Left ventricle myocardium superior (tissue), 1 donor: ENCODE data around the gene ADRA2C. TPM values are rescaled to one million over a fixed set of nuclear protein-coding genes. Genes with fewer than 3 reads are reported as not detected.

Experiments used
- ATAC-seq: fragments of 200-7000 bp; cut with Tn5 transposase; one replicate; pipeline ENCODE4 v1.9.1; 2020; ENCODE audit warnings: mild to moderate bottlenecking, moderate library complexity
- DNase-seq: peaks from one replicate; pipeline ENCODE4 v3.0.0-alpha.2; 2020
- intact Hi-C: fragments of 100-400 bp; cut with micrococcal nuclease; formaldehyde crosslinking; loops from one replicate; pipeline ENCODE4 v1.11.0; 2022
- long read RNA-seq: library from polyadenylated mRNA; unstranded; transcript quantifications from one replicate; pipeline ENCODE4 v2.0.0, GENCODE V29; 2021
- total RNA-seq: library from RNA; stranded (reverse); fragmentation: NEBNext Ultra II Directional; extraction: Animal tissue kit (Norgen Biotek cat#: 25700); gene quantifications from one replicate; pipeline ENCODE4 v1.2.1, GENCODE V29; 2021
- donor health status: DM: no; HTN: yes; CAD: no; lungs with severe emphysema.

ADRA2C gene
- 5.9 TPM for total RNA-seq
- long read RNA-seq, transcript ADRA2C-201 (1 exons, 2,129 nt): major isoform, 26 of 26 reads
- long read RNA-seq, partial matches to known transcripts: 0 of 26 reads
- long read RNA-seq, other reads (novel, unspliced or antisense): 0 of 26 reads

GRCh38 chr4:3766036-3766784, at the start of gene ADRA2C:
ADRA2C (plus strand) TSS chr4:3766385; CDS start chr4:3766607, 222 bp downstream.
- ATAC-seq (peak; percentile 61), DNase-seq (peak; percentile 60)
- intact Hi-C loops: no loop called here

GRCh38 chr4:3716631-3717235, 49.5 kb upstream of the ADRA2C start:
- no peak for ATAC-seq
- intact Hi-C loops: no loop called here

GRCh38 chr4:3717241-3717640, 48.9 kb upstream of the ADRA2C start:
- ATAC-seq: no peak
- intact Hi-C loops: no loop called here
- DNase-seq: no peak

More at GRCh38 chr4:3716631-3717235, 49.5 kb upstream of the ADRA2C start:
- no peak for DNase-seq

- DNase-seq (no peak), ATAC-seq (no peak)
- intact Hi-C loops: no loop called here
These were observed 47.7 kb upstream of the ADRA2C start for GRCh38 chr4:3718462-3718861.

- intact Hi-C loops: no loop called here
- ATAC-seq (no peak), DNase-seq (no peak)
These were observed 47.0 kb upstream of the ADRA2C start for GRCh38 chr4:3719191-3719590.

- DNase-seq (peak; percentile 11), ATAC-seq (no peak)
- intact Hi-C loops: no loop called here
These were observed 46.3 kb upstream of the ADRA2C start for GRCh38 chr4:3719836-3720235.

- ATAC-seq (no peak), DNase-seq (no peak)
- intact Hi-C loops: no loop called here
These were observed 45.7 kb upstream of the ADRA2C start for GRCh38 chr4:3720466-3720865.

GRCh38 chr4:3721186-3721585, 45.0 kb upstream of the ADRA2C start:
- no peak for ATAC-seq
- intact Hi-C loops: no loop called here
- peak; percentile 4 for DNase-seq

GRCh38 chr4:3721627-3722026, 44.6 kb upstream of the ADRA2C start:
- intact Hi-C loops: no loop called here
- ATAC-seq (no peak), DNase-seq (peak; percentile 7)

GRCh38 chr4:3722446-3723231, 43.5 kb upstream of the ADRA2C start:
- intact Hi-C loops: no loop called here
- ATAC-seq (no peak), DNase-seq (no peak)

GRCh38 chr4:3723232-3723642, 42.9 kb upstream of the ADRA2C start:
- ATAC-seq (no peak), DNase-seq (no peak)
- intact Hi-C loops: no loop called here

- no peak for ATAC-seq
- intact Hi-C loops: no loop called here
- no peak for DNase-seq
These were observed 41.6 kb upstream of the ADRA2C start for GRCh38 chr4:3724319-3725231.

- intact Hi-C loops: no loop called here
- ATAC-seq: no peak
- no peak for DNase-seq
These were observed 40.0 kb upstream of the ADRA2C start for GRCh38 chr4:3725936-3726870.

GRCh38 chr4:3727847-3728469, 38.2 kb upstream of the ADRA2C start:
- no peak for DNase-seq
- ATAC-seq: no peak
- intact Hi-C loops: no loop called here

GRCh38 chr4:3729188-3729881, 36.9 kb upstream of the ADRA2C start:
- intact Hi-C loops: no loop called here
- ATAC-seq (peak; percentile 40), DNase-seq (no peak)

GRCh38 chr4:3729882-3730226, 36.3 kb upstream of the ADRA2C start:
- DNase-seq (no peak), ATAC-seq (no peak)
- intact Hi-C loops: no loop called here
